GM18507 (cell line): Measurements from ENCODE around the gene RASA3.

Experiments
- DNase-seq: peaks from one replicate; pipeline ENCODE4 v3.0.0; 2011; ENCODE audit warnings: low read depth; ENCODE audit not compliant: insufficient read length; ENCODE audit errors: extremely low spot score
- FAIRE-seq: peaks from 2 replicates; lab custom pipeline; 2011; peaks lifted over from hg19 to GRCh38; lab: Jason Lieb, UNC

RASA3 gene

GRCh38 chr13:114095486-114095885, 36.9 kb downstream of the RASA3 start:
- DNase-seq (no peak), FAIRE-seq (no peak)

- FAIRE-seq = no peak
- DNase-seq = no peak
These were observed 39.3 kb downstream of the RASA3 start for GRCh38 chr13:114093118-114093517.

GRCh38 chr13:114092468-114092867, 40.0 kb downstream of the RASA3 start:
- DNase-seq = no peak
- FAIRE-seq = no peak

GRCh38 chr13:114090476-114090875, 41.9 kb downstream of the RASA3 start:
- DNase-seq (no peak), FAIRE-seq (no peak)

- FAIRE-seq (no peak), DNase-seq (no peak)
These were observed 42.5 kb downstream of the RASA3 start for GRCh38 chr13:114089751-114090400.

GRCh38 chr13:114089341-114089740, 43.1 kb downstream of the RASA3 start:
- no peak for DNase-seq
- FAIRE-seq = no peak

- DNase-seq (no peak), FAIRE-seq (no peak)
These were observed 43.6 kb downstream of the RASA3 start for GRCh38 chr13:114088863-114089262.

GRCh38 chr13:114088234-114088633, 44.2 kb downstream of the RASA3 start:
- no peak for FAIRE-seq
- DNase-seq = no peak

- no peak for FAIRE-seq
- DNase-seq = no peak
These were observed 45.0 kb downstream of the RASA3 start for GRCh38 chr13:114087430-114087829.

GRCh38 chr13:114082849-114083645, 49.4 kb downstream of the RASA3 start:
- FAIRE-seq = no peak
- DNase-seq = no peak

- DNase-seq (no peak), FAIRE-seq (no peak)
These were observed 50.4 kb downstream of the RASA3 start for GRCh38 chr13:114081761-114082681.

- no peak for DNase-seq
- no peak for FAIRE-seq
These were observed 51.5 kb downstream of the RASA3 start for GRCh38 chr13:114080739-114081561.

- DNase-seq (no peak), FAIRE-seq (no peak)
These were observed 52.6 kb downstream of the RASA3 start for GRCh38 chr13:114079601-114080536.

- DNase-seq (no peak), FAIRE-seq (no peak)
These were observed 53.7 kb downstream of the RASA3 start for GRCh38 chr13:114078461-114079451.

GRCh38 chr13:114077933-114078325, 54.5 kb downstream of the RASA3 start:
- FAIRE-seq (no peak), DNase-seq (no peak)

- FAIRE-seq = no peak
- DNase-seq = no peak
These were observed 55.1 kb downstream of the RASA3 start for GRCh38 chr13:114077099-114077932.
